ENCODE measurements around the gene BUD23. TPM values are rescaled to one million over a fixed set of nuclear protein-coding genes. Genes with fewer than 3 reads are reported as not detected.
A peak's percentile ranks its signal among the peaks of the same experiment; 100 is the strongest.
"Not testable (repeated sequence)": the region's sequence is repeated elsewhere in the genome, so short reads cannot be mapped to it uniquely, and the experiment has no call there.

Gene BUD23
- total RNA-seq, 2 donors from 2014 or later: 70.3 to 72.5 TPM

DNA sequence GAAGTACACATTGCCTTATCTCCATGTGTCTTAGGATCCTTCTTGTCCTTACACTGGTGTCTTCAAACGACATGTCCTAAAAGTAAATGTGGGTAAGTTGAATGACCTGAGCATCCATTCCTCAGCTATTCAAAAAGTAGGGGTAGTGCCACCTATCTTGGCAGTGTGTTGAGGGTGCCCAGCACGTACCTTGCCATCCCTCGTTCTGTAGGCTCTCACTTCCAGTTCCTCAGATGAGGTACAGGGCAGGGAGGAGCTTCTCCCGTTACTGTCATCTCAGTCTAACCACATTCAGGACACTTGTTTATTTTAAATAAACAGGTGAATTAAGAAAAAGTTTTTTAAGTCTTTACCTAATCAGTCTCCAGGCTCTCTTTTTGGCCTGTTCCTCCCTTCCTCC lies 13.0 kb downstream of the BUD23 start:
- intact Hi-C loops (cut with DNase I): no loop called here
- no peak for DNase-seq
- no peak for ATAC-seq

DNA sequence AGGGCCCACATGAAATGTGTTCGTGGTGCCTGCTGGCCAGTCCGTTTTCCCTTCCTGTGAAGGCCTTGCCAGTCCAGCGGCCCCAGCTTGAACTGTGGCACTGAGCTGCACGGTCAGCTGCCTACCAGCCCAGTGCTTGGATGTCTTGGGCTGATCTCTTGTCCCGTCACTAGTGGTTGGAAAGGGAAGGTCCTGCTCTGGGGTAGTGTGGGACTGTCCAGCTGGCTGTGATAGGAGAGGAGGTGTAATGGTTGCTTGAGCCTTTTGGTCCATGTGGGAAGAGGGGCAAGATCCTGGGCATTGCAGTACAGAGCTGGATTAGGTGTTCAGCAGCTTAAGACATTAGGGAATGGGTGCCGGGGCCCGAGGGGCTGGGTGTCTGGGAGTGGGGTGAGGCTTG lies 15.0 kb downstream of the BUD23 start:
- no peak for DNase-seq
- no peak for ATAC-seq

DNA sequence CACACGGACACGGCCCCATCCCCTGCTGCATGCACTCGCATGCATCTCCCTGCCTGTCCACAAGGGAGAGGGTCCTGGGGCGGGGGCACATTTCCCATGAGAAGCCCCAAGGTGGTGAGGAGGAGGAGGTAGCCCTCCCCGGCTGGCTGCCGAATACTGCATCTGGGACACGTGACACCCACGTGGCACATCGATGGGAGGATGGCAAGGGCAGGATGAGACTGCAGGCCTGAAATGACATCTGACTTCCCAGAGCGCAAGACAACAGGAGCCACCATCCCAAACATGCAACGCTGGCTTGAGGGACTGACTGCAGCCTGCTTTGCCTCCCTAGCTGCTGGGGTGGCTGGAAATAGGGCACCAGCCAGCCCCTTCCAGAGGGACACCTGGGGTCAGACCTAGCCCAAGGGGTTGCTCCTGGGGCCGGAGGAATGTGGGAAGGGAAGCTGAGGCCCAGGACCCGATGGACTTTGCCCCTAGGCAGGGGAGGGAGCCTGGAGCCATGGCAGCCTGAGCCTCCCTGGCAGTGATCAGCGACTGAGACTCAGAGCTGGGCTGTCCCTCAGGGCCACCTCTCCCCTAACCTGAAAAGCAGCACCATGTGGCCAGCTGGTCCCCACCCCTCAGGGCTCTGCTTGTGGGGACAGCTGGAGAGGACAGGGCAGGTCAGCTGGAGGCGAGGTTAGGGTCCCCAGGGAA lies 16.1 kb downstream of the BUD23 start:
- intact Hi-C loops (cut with DNase I): no loop called here
- ATAC-seq (no peak), DNase-seq (no peak)

More for the DNA sequence above, 15.0 kb downstream of the BUD23 start:
- intact Hi-C loops (cut with DNase I): no loop called here

DNA sequence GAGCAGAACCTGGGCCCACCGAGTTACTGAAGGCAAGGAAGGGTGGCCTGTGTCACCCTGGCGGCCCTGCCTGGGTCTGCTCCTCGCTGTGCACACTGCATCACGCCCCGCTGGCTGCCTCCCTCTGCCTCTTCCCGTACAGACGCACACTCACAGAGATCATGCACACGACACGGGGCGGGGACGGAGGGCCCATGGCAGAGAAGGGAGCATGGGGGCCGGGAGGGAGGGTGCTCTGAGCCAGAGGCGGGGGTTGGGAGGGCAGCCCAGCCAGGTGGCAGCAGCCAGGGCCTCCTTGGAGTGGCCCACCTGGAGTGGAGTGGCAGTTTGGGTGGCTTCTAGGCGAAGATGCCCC lies 16.6 kb downstream of the BUD23 start:
- no peak for ATAC-seq
- DNase-seq: no peak
- intact Hi-C loops (cut with DNase I): no loop called here

DNA sequence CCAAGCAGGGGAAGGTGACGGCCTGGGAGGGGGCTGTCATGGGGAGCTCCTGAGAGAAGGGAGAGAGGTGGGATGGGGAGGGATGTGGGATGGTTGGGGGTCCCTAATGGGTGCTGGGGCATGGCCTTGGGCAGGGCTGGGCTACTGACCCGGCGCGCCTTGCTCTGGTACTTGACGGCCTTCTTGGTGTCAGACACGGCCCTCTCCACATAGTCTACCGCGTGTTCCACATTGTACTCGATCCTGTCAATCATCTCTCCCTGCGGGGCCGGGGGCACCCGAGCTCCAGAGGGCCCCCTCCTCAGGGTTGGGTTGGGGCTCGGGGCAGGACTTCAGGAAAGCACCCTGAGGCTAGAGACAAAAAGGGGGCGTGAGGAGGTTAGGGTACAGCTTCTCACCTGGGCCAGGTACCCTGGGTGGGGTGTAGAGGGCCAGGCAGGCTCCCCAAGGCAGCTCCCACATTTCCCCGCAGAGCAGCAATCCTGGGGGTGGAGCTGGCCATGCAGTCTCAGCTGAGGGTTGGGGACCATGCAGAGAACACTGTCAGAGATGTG lies 17.3 kb downstream of the BUD23 start:
- no peak for DNase-seq
- intact Hi-C loops (cut with DNase I): no loop called here
- no peak for ATAC-seq

DNA sequence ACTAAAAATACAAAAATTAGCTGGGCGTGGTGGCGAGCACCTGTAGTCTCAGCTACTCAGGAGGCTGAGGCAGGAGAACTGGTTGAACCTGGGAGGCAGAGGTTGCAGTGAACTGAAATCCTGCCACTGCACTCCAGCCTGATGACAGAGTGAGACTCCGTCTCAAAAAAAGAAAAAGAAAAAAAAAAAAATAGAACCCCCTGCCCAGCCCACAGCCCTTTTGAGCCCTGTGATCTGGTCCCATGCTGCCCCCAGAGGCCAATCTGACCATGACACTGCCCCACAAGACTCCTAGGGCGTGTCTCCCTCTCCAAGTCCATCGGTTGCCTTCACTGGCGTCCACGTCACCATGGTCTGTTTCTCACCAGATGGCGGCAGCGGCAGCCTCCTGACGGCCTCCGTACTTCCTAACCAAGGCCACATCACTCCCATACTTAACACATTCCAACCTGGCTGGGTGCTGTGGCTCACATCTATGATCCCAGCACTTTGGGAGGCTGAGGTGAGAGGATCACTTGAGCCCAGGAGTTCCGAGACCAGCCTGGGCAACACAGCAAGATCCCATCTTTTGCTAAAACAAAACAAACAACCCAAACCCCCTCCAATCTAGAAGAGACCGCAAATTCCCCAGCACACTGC lies 18.1 kb downstream of the BUD23 start:
- no peak for DNase-seq
- intact Hi-C loops (cut with DNase I): no loop called here
- peak in 1 of 2 donors; percentile 17 for ATAC-seq

DNA sequence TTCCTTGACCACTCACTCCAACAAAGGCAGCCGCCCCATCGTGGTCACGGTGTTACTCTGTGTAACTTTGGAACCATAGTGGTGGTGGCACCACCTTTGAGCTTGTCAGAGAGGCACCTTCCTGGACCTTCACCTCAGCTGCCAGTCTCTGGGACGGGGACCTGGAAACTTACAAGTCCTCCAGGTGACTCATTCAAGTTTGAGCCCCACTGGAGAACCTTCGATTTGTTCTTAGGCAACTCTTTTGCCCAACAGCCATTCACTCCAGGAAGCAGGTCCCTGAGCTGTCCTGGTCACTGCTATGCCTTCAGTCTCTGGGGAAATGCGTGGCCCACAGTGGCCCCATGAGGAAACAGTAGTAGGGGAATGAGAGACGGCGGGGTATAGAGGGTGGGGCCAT lies 18.8 kb downstream of the BUD23 start:
- DNase-seq (no peak), ATAC-seq (no peak)
- intact Hi-C loops (cut with DNase I): no loop called here

DNA sequence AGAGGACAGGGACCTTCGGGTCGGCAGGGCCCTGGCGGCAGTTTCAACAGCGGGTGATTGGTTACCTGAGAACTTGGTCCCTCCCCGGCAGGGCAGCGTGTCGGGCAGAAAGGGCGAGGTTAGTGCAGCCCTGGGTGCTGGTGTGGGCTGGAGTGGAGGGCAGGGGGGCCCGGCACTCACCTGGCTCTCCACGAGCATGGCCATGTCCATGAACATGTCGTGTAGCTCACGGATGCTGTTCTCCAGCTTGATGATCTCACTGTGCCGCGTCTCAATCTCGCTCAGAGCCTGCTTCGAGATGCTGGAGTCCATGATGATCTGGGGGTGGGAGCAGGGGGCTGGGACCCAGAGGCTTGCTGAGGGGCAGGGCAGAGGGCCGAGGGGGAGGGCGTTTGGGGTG lies 19.3 kb downstream of the BUD23 start:
- intact Hi-C loops (cut with DNase I): no loop called here
- no peak for DNase-seq

DNA sequence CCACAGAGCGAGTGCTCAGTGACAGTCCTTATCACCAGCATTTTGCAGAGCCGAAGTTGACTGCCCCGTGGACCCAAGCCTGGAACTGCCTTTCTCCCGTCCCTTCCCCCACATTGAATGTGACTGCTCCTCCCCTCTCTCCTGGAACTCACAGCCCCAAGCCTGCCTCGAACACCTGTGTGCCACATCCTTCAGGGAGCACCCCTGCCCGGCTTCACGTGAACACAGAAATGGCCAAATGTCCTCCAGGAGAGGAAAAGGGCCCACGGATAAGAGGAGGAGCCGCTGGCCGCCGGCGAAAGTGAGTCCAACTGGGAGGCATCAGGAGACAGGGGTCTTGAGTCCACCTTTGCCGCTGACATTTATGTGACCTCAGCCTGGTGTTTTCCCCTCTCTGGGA lies 19.8 kb downstream of the BUD23 start:
- DNase-seq (no peak), ATAC-seq (no peak)
- intact Hi-C loops (cut with DNase I): no loop called here

More for the DNA sequence above, 19.3 kb downstream of the BUD23 start:
- no peak for ATAC-seq

DNA sequence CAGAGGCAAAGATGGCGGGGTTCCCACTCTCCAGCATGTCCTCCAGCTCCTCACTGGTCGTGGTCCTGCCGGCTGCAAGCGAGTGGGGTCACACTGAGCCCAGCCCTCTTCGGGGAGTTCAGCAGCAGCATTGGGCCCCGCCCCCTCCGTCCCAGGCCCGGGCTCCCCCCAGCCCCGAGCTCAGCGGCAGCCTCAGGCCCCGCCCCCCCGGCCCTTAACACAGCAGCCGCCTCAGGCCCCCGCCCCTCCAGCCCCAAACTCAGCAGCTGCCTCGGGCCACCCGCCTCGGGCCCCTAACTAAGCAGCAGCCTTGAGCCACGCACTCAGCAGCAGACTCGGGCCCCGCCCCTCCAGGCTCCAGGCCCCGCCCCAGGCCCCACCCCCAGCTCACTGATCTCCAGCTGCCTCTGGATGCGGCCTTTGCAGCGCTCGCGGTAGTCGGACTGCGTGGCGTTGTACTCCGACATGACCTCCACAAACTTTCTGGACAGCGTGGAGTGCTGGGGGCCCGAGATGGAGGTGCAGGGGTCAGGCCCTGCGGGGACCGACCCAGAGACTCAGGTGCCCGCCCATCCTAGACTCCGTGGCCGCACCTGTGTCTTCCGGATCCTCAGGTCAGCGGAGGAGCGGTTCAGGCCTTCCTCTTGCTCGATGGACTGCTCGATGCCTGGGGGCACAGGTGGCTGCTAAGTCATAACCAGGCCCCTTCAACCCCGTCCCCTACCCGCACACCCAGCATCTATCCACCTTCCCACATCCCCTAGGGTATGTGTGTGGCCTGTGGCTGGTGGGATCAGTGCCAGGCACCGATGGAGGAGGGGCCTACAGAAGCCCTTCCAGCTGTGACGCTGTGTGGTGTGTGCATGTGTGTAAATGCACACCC lies 20.6 kb downstream of the BUD23 start:
- intact Hi-C loops (cut with DNase I): no loop called here
- ATAC-seq (peak; percentile 71 to 74), DNase-seq (peak; percentile 58)

DNA sequence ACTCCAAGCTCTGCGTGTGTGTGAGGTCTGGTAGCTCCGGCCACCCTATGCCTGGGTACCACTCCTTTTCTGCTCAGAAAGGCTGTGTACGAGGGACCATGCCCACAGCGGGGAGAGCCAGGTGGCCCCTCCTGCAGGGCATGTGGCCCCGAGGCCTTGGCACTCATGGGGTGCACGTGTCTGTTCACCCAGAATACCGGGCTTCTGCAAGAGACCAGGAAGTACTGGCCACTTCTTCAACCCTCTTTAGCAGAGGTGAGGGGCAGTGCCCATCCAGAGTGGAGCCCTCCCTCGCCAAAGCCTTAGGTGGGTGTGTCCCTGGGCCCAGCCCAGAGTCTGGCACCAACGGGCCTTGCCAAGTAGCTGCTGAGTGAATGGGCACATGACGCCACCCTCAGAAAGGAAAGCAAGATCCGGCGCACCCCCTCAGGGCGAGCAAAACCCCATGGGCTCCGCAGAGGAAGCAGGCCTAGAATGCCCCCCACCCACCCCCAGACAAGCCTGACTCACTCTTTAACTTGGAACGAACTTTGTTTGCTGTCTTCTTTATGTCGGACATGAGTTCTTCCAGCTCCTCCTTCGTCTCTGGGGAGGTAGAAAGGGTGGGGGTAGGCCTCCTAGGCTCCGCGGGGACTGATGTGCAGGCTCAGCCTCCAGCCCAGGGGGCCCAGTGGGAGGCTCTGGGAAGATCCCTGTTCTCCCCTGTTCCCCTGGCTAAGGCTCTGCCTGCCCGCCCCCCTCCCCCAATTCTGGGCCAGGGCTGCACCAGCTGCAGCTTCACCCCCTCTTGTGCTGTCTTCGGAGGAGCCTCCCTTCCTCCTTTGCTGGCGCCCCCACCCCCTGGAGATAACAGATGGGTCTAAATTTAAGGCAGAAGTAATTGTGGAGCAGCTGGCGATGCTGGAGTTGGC lies 21.5 kb downstream of the BUD23 start:
- no peak for DNase-seq
- ATAC-seq: no peak
- intact Hi-C loops (cut with DNase I): no loop called here

DNA sequence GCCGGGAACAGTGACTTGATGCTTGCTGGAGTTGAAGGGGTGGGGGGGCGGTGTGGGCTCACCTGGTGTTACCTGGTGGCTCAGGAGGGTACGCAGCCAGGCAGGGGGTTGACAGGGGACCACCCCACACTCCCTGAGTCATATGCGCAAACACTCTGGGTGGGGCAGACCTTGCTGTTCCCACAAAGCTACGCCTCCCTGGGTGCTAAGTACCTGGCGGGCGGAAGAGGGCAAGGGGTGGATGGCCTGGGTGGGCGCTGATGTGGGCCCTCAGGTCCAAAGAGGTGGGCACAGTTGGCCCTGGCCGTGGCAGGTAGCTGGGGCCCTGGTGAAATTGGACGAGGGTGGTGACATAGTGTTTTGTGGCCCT lies 22.1 kb downstream of the BUD23 start:
- no peak for ATAC-seq
- DNase-seq: no peak
- intact Hi-C loops (cut with DNase I): no loop called here

DNA sequence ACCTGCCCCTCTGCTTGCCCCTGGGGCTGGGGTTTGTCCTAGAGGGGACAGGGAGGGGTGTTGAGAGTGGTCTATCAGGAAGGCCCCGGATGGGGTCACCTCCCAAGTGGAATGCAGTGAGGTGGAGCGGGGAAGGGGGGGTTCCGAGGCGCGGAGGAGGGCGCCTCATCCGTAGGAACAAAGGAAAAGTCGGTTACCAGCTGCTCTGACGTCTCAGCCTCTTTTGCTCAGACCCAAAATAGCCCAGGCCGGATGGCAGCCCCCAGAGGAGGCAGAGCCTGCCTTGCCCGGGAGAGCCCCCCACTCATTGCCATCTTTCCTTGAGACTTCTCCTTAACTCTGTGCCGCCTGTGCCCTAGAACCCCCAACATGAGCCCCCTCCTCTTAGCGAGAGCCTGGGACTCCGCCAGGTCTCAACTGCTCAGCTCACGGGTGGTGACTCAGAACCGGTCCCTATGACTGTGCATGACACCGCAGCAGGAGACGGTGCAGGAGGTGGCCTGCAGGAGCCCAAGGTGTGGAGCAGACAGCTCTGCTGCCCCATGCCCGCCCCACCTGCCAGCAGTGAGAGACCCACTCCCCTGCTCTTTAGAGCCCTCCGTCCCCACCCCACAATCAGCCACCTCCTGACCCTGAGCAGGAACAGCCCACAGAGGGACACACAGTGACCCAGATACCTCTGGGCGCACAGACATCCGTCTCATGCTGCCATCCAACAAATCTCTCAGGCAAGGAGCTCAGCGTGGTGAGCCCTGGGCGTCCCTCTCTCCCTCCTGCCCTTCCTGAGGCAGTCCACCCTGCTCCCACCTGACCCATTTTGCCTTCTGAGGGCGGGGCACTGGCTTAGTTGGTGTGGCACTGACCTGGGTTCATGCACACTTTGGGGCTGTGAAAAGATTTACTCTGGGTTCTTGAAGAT lies 23.0 kb downstream of the BUD23 start:
- DNase-seq: no peak
- ATAC-seq: no peak
- intact Hi-C loops (cut with DNase I): no loop called here

DNA sequence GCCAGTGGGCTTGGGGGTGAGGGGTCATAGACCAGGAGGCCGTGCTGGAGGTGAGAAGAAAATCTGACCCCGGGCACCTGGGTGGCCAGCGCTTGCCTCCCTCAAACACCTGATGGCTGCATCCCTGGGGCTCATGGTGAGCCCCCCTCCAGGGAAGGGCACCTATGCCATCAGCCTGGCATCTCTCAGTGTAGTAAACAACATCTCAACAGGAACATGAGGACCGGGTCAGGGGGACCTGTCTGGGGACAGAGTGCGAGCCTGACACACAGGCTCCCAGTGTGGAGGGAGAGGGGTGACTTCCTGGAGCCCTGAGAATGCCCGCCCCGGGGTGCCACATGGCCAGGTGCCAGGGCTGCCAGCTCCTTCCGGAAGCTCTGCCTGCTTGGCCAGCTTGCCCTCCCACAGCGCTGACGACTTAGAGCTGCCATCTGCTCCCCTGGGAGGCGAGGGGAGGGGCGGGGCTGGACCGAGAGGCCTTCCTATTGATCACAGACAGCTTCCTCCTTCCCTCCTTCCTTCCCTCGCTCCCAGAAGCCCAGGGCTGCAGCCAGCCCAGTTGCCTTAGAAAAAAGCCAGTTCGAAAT lies 23.7 kb downstream of the BUD23 start:
- intact Hi-C loops (cut with DNase I): no loop called here
- DNase-seq (no peak), ATAC-seq (no peak)

DNA sequence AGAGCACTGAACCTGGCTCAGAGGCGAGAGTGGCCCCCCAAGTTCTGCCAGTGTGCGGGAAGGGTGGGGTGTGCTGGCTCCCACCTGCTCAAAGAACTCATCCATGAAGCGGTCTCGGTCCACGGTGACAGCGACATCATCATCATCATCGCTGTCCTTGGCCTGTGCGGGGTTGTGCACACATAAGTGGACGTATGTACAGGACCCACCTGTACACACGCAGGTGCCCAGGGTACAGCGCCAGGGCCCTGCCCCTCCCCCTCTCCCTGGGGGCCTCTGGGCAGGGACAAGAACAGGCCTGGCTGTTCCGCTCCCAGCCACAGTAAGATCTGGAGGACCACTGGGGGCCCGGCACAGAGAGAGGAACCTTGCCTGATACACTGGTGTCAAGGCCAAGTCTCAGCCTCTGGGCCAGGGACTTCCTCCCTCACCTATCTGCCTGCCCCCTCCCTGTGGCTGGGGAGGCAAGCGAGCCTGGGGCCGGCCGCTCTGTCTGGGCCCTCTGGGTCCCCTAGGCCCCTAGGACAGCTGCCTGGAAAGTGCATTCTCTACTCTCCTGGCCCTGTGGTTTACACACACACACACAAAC lies 25.7 kb downstream of the BUD23 start:
- intact Hi-C loops (cut with DNase I): no loop called here
- DNase-seq (no peak), ATAC-seq (no peak)

DNA sequence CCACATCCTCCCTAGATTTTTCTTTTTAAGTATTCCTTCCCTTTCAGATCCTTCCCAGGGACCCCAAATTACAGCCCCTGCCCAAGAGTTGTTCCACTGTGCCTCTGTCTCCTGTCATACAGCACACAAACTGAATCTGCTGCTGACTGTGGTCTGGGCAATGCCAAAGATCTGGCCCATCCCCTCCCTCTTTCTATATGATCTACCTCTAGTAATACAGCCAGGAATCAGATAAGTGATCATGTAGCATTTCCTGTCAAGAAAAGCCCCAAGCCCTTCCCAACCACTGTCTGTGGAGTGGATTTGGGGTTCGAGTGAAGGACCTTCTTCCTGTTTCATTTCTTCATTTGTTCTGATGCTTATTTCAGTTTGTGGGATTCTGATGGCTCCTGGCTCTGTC lies 29.4 kb downstream of the BUD23 start:
- intact Hi-C loops (cut with DNase I): no loop called here
- DNase-seq (no peak), ATAC-seq (no peak)

DNA sequence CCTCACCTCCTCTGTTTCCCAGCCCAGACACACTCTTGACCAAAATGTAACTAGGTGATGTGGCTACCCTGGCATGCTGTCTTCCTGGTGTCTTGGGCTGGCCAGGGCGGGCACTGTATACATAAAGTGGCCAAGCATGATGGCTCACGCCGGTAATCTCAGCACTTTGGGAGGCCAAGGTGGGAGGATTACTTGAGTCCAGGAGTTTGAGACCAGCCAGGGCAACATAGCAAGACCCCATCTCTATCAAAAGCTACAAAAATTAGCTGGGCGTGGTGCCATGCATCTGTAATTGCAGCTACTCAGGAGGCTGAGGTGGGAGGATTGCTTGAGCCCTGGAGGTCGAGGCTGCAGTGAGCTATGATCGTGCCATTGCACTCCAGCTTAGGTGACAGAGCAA lies 29.9 kb downstream of the BUD23 start:
- ATAC-seq; DNase-seq; intact Hi-C loops (cut with DNase I): not testable (repeated sequence)

All from left cardiac atrium (tissue), 4 donors.